HepG2 (cell line): ENCODE results near the gene PTGDS. TPM values are rescaled to one million over a fixed set of nuclear protein-coding genes. Genes with fewer than 3 reads are reported as not detected.

Experiments used
- ATAC-seq: fragments of 200-7000 bp; cut with Tn5 transposase; 3 replicates; pipeline ENCODE4 v1.9.1; 2020; ENCODE audit warnings: mild to moderate bottlenecking, moderate library complexity
- BruUV-seq: library from RNA; stranded (reverse); fragments of 400-500 nt; replicated peaks from 2 replicates; lab custom pipeline; 2021; lab: Mats Ljungman, UMichigan
- CTCF ChIA-PET: fragments of 300-600 bp; formaldehyde crosslinking; extraction: SDS; loops from one replicate; lab custom pipeline; 2021; ENCODE audit warnings: low total read pairs, inconsistent platforms, low intra/inter-chr PET ratio; lab: Yijun Ruan, JAX
- POLR2A ChIA-PET: fragments of 350-600 bp; sonication (Branson Sonifier 250); formaldehyde crosslinking; loops from one replicate; lab custom pipeline; 2020; ENCODE audit warnings: antibody characterized with exemption, inconsistent platforms; lab: Yijun Ruan, JAX
- DNase-seq: peaks from one replicate; pipeline ENCODE4 v3.0.0-alpha.2; 2015; ENCODE audit warnings: low spot score
- FAIRE-seq: peaks from 3 replicates; lab custom pipeline; 2011; peaks lifted over from hg19 to GRCh38; lab: Jason Lieb, UNC
- H2AFZ ChIP-seq: one replicate; pipeline ENCODE4 v1.6.1; 2011; ENCODE audit warnings: low read length, inconsistent platforms
- H3K27ac ChIP-seq: fragments of 300-600 bp; 3 replicates; pipeline ENCODE4 v1.8.0; 2011; ENCODE audit warnings: mixed run types, mild to moderate bottlenecking, mixed read lengths, low read length, inconsistent platforms; ENCODE audit not compliant: insufficient read depth; ENCODE audit errors: extremely low read length
- H3K27me3 ChIP-seq, 2 experiments: fragments of 200-600 bp in 1 of 2; 2 replicates in 1 of 2; 3 replicates in 1 of 2; pipeline versions ENCODE4 v1.6.0 to v1.8.0; 2011; ENCODE audit warnings: low read length in 2 of 2, mild to moderate bottlenecking in 2 of 2, moderate library complexity in 2 of 2, inconsistent platforms in 1 of 2; ENCODE audit not compliant: insufficient read depth in 2 of 2, control insufficient read depth in 1 of 2
- H3K36me3 ChIP-seq, 2 experiments: fragments of 200-600 bp in 1 of 2; replicated peaks in 1 of 2; 2 replicates in 1 of 2; 3 replicates in 1 of 2; pipeline versions ENCODE4 v1.5.1 to v1.8.0; 2011; ENCODE audit warnings: low read length in 2 of 2, inconsistent platforms in 1 of 2; ENCODE audit not compliant: insufficient read depth in 2 of 2, control insufficient read depth in 1 of 2
- H3K4me1 ChIP-seq: 2 replicates; pipeline ENCODE4 v1.5.1; 2012; ENCODE audit warnings: low read length, inconsistent platforms; ENCODE audit not compliant: insufficient read depth
- H3K4me2 ChIP-seq: 2 replicates; pipeline ENCODE4 v1.6.0; 2011; ENCODE audit warnings: low read depth, low read length, inconsistent platforms
- H3K4me3 ChIP-seq, 3 experiments: fragments of 200-600 bp in 1 of 3; sonication (generic), shearing (Covaris generic) in 1 of 3; replicated peaks in 1 of 3; 2 replicates each; pipeline ENCODE4 v1.5.1; 2011 to 2016; ENCODE audit warnings: low read length in 3 of 3, inconsistent platforms in 2 of 3, low read depth in 2 of 3, mild to moderate bottlenecking in 2 of 3, control low read depth in 1 of 3, mixed read lengths in 1 of 3; ENCODE audit not compliant: insufficient read depth in 1 of 3
- H3K79me2 ChIP-seq: one replicate; pipeline ENCODE4 v1.6.1; 2011; ENCODE audit warnings: low read length, inconsistent platforms; ENCODE audit not compliant: insufficient read depth
- H3K9ac ChIP-seq: 2 replicates; pipeline ENCODE4 v1.6.0; 2011; ENCODE audit warnings: mild to moderate bottlenecking, low read depth, low read length, inconsistent platforms; ENCODE audit not compliant: insufficient read depth
- H3K9me3 ChIP-seq: 2 replicates; pipeline ENCODE4 v1.5.1; 2012; ENCODE audit warnings: mild to moderate bottlenecking, low read length
- H4K20me1 ChIP-seq: 2 replicates; pipeline ENCODE4 v1.6.0; 2011; ENCODE audit warnings: inconsistent platforms, mild to moderate bottlenecking, low read length, moderate library complexity; ENCODE audit not compliant: insufficient read depth
- CTCF ChIP-seq: sonication (generic); formaldehyde crosslinking; IDR thresholded peaks from 2 replicates; pipeline ENCODE4 v1.5.0; 2020; ENCODE audit warnings: mild to moderate bottlenecking, missing genetic modification reagents, moderate library complexity
- STAG1 ChIP-seq: sonication (generic); formaldehyde crosslinking; IDR thresholded peaks from 2 replicates; pipeline ENCODE4 v1.4.0; 2020; ENCODE audit warnings: missing genetic modification reagents
- TEAD3 ChIP-seq: optimal IDR thresholded peaks from 2 replicates; pipeline ENCODE3; 2016; ENCODE audit warnings: borderline replicate concordance
- ZBTB40 ChIP-seq, 2 experiments: fragments of 450-650 bp in 1 of 2; sonication (generic) in 1 of 2; formaldehyde crosslinking in 1 of 2; IDR thresholded peaks; 2 replicates each; pipeline versions ENCODE4 v1.6.1 to v1.8.0; 2016 to 2022; ENCODE audit warnings: antibody characterized with exemption in 1 of 2, mild to moderate bottlenecking in 1 of 2, missing genetic modification reagents in 1 of 2
- ZNF572 ChIP-seq: sonication (generic); formaldehyde crosslinking; IDR thresholded peaks from 2 replicates; pipeline ENCODE4 v1.5.1; 2020; ENCODE audit warnings: mild to moderate bottlenecking, missing genetic modification reagents
- WGBS: methylation state at CpG from one replicate; pipeline ENCODE4 v1.1.6; 2017; ENCODE audit warnings: low lambda C conversion rate; 5-methylcytosine and 5-hydroxymethylcytosine counted together
- in situ Hi-C: cut with HindIII; loops from 2 replicates; pipeline ENCODE4 v1.10.0; 2017; ENCODE audit warnings: low pct_unique_long_range_greater_than_20kb; ENCODE audit not compliant: extremely low pct_ligation_motif_present
- intact Hi-C: fragments of 100-400 bp; cut with micrococcal nuclease; formaldehyde crosslinking; loops from one replicate; pipeline ENCODE4 v1.10.0; 2022; ENCODE audit not compliant: unreplicated experiment
- polyA plus RNA-seq, 8 experiments: library from polyadenylated mRNA; depleted of rRNA in 3 of 8; stranded (reverse) in 7 of 8; unstranded in 1 of 8; fragments of >200 nt; fragmentation: Illumina TruSeq in 4 of 8; extraction: Trizol in 4 of 8; gene quantifications; 2 replicates each; pipeline versions ENCODE4 v1.2.1 to v1.2.3, GENCODE V29; 2011 to 2016; ENCODE audit warnings: low read depth in 4 of 8, missing spikeins in 1 of 8, mixed read lengths in 1 of 8; ENCODE audit not compliant: insufficient read depth in 1 of 8
- total RNA-seq, 5 experiments: library from RNA; depleted of rRNA; stranded (reverse); fragments of >200 nt; fragmentation: Illumina TruSeq; extraction: Trizol; gene quantifications; 2 replicates each; pipeline ENCODE4 v1.2.3, GENCODE V29; 2016; ENCODE audit warnings: low read depth in 1 of 5

The PTGDS gene
- total and polyA plus RNA-seq, 2 of the 13 experiments (the other 11 are each of a cell fraction or from before 2014, with no cell fraction given): 0.33 to 0.50 TPM

GRCh38 chr9:136997830-136998234, 20.5 kb downstream of the PTGDS start:
- Histone ChIP-seq H3K27ac (no peak overlapping the region), H3K9me3 (no peaks in the 10 kb centered on the region), H3K79me2 (peaks cover 4% of the 10 kb centered on the region), H2AFZ (no peak overlapping the region), H3K9ac (peak overlapping the region; percentile 56; the same call in 1 of the 2 replicates), H3K4me1 (peaks cover 72% of the 10 kb centered on the region), H4K20me1 (no peaks in the 10 kb centered on the region), H3K4me2 (peak overlapping the region; percentile 99; the same call in 1 of the 2 replicates), H3K27me3 (no peaks in the 10 kb centered on the region), H3K36me3 (no peaks in the 10 kb centered on the region), H3K4me3 (0 out of 6 replicates have a peak overlapping the region, but pooled peaks of 1 of the 3 experiments have one; percentile 75)
- in situ Hi-C loops (no loop called here), intact Hi-C loops (no loop called here)
- no peak for DNase-seq
- ChIA-PET POLR2A (no interaction called here), CTCF (no interaction called here)
- TF ChIP-seq CTCF (CRISPR knock-in tag): peak; percentile 21; the same call in 1 of the 2 replicates
- no peak for TF ChIP-seq ZNF572 (CRISPR knock-in tag)
- TF ChIP-seq TEAD3 (CRISPR knock-in tag): no peak
- TF ChIP-seq ZBTB40 (IDR thresholded peaks at IDR 0.05): no peak
- no peak for TF ChIP-seq ZBTB40 (CRISPR knock-in tag; IDR thresholded peaks at IDR 0.05)
- TF ChIP-seq STAG1 (CRISPR knock-in tag): peak; percentile 14; the same call in 1 of the 2 replicates
- no peak for ATAC-seq
- FAIRE-seq: no peak
- no TSS peak for BruUV-seq
- WGBS: 86% methylated on average over 18 of the region's 18 CpGs
